OCI-LY3 (cell line): ENCODE measurements around the gene PTPRU.

Experiments used
- H2AFZ ChIP-seq: fragments of 200-600, 300-600 bp; shearing (Covaris generic); 2 replicates; pipeline ENCODE4 v1.6.0; 2014; ENCODE audit warnings: antibody characterized with exemption, low read depth, low read length
- H3K27ac ChIP-seq: fragments of 200-600, 300-600 bp; sonication (generic); 2 replicates; pipeline ENCODE4 v1.5.1; 2014; ENCODE audit warnings: mild to moderate bottlenecking, low read length, moderate library complexity, mixed read lengths
- H3K27me3 ChIP-seq: fragments of 200-600, 300-600 bp; sonication (generic); 2 replicates; pipeline ENCODE4 v1.6.1; 2014; ENCODE audit warnings: low read depth, low read length, mixed read lengths
- H3K36me3 ChIP-seq: fragments of 200-600, 300-600 bp; sonication (generic); replicated peaks from 2 replicates; pipeline ENCODE3; 2014; ENCODE audit warnings: low read depth, low read length, mixed read lengths
- H3K4me1 ChIP-seq: fragments of 300-600, 200-600 bp; sonication (generic); 2 replicates; pipeline ENCODE4 v1.6.1; 2014; ENCODE audit warnings: low read length, mixed read lengths
- H3K4me2 ChIP-seq: fragments of 200-600, 300-600 bp; sonication (generic); 2 replicates; pipeline ENCODE4 v1.6.1; 2014; ENCODE audit warnings: low read length, mixed read lengths
- H3K4me3 ChIP-seq: fragments of 300-600, 200-600 bp; sonication (generic); 2 replicates; pipeline ENCODE4 v1.5.1; 2014; ENCODE audit warnings: antibody characterized with exemption, mild to moderate bottlenecking, low read length, moderate library complexity
- H3K79me2 ChIP-seq: fragments of 300-600, 200-600 bp; shearing (Covaris generic); 2 replicates; pipeline ENCODE4 v1.6.1; 2014; ENCODE audit warnings: mild to moderate bottlenecking, low read length, mixed read lengths
- H3K9ac ChIP-seq: fragments of 300-600, 200-600 bp; shearing (Covaris generic); 2 replicates; pipeline ENCODE4 v1.6.0; 2014; ENCODE audit warnings: mild to moderate bottlenecking, low read length, moderate library complexity
- H3K9me3 ChIP-seq: fragments of 200-600, 300-600 bp; shearing (Covaris generic); 2 replicates; pipeline ENCODE4 v1.6.1; 2014; ENCODE audit warnings: low read length, mixed read lengths; ENCODE audit not compliant: insufficient read depth
- H4K20me1 ChIP-seq: fragments of 200-600, 300-600 bp; sonication (generic); 2 replicates; pipeline ENCODE4 v1.6.1; 2016; ENCODE audit warnings: low read length, mixed read lengths; ENCODE audit not compliant: insufficient read depth
- CTCF ChIP-seq: fragments of 200-600, 300-600 bp; sonication (generic); IDR thresholded peaks from 2 replicates; pipeline ENCODE4 v1.5.1; 2014; ENCODE audit warnings: antibody characterized with exemption, low read length, low read depth
- EZH2phosphoT487 ChIP-seq: fragments of 200-600 bp; shearing (Covaris generic); IDR thresholded peaks from 2 replicates; pipeline ENCODE4 v1.6.1; 2018; ENCODE audit warnings: antibody characterized with exemption, mixed run types, low read depth

The PTPRU gene

GRCh38 chr1:29208442-29208841, 27.9 kb upstream of the PTPRU start:
- Histone ChIP-seq H3K79me2 (no peaks in the 10 kb centered on the region), H2AFZ (no peak overlapping the region), H3K36me3 (peaks cover 6% of the 10 kb centered on the region), H3K4me3 (no peak overlapping the region), H3K9me3 (no peaks in the 10 kb centered on the region), H3K4me2 (no peak overlapping the region), H3K27ac (no peak overlapping the region), H3K4me1 (peaks cover 17% of the 10 kb centered on the region), H4K20me1 (no peaks in the 10 kb centered on the region), H3K9ac (no peak overlapping the region), H3K27me3 (no peaks in the 10 kb centered on the region)
- TF ChIP-seq CTCF (no peak), EZH2phosphoT487 (no peak)

DNA sequence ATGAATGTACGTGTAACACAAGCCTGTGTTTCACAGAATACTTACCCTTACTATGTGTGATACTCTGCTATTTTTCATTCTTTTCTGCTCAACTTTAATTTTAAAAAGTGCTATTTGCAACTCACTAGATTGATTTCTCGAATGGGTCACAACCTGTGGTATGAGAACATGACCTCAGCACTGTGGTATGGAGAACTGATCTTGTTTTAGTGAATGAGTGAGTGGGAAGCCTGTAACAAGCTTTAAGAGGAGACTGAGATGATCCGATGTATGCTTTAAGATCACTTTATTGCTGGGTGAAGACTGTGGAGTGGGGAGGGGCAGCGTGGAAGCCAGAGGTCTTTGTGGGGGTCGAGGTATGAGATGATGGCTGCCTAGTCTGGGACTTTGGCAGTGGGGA, 27.1 kb upstream of the PTPRU start:
- TF ChIP-seq EZH2phosphoT487 (no peak), CTCF (no peak)

DNA sequence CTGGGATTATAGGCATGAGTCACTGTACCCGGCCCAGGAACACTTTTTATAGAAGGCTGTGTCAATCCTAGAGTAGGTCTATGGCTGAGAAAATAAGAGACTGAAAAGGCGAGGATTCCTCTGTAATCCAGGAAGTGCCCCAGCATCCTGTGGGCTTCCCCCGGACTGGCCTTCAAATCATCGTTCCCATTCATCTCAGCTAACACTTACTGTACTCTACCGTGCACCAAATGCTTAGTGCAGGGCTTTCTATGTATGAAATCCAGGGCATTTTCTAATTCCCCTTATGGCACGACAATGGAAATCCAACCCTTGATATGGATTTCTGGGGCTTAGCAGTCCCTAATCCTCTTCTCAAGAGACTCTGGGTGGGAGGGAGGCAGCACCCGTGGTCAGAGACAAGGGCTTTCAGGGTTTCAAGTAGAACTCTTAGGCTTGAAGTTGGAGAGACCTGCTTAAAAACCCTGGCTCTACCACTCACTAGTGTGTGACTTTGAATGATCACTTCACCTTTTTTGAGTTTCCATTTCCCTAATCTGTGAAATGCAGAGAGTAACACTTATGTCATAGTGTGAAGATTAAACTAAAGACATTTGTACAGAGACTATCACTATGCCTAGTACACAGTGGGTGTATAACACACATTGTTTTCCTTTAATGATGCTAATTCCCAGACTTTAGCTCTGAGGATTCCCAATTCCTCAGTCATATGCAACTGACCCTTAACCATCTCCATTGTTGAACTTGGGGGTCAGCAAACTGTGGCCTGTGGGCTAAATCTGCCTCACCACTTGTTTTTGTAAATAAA, 25.8 kb upstream of the PTPRU start:
- Histone ChIP-seq H4K20me1 (no peaks in the 10 kb centered on the region), H3K4me1 (peaks cover 17% of the 10 kb centered on the region), H3K9me3 (no peaks in the 10 kb centered on the region), H3K27ac (peak overlapping the region; percentile 86), H2AFZ (no peak overlapping the region), H3K27me3 (no peaks in the 10 kb centered on the region), H3K79me2 (no peaks in the 10 kb centered on the region), H3K36me3 (peaks cover 6% of the 10 kb centered on the region), H3K9ac (peak overlapping the region; percentile 44), H3K4me3 (peak overlapping the region; percentile 27), H3K4me2 (peak overlapping the region; percentile 75)
- no peak for TF ChIP-seq EZH2phosphoT487
- no peak for TF ChIP-seq CTCF

More for the DNA sequence above, 27.1 kb upstream of the PTPRU start:
- peaks cover 17% of the 10 kb centered on the region for H3K4me1 ChIP-seq
- no peak overlapping the region for H3K27ac ChIP-seq
- H3K27me3 ChIP-seq, result no peaks in the 10 kb centered on the region
- no peaks in the 10 kb centered on the region for H3K9me3 ChIP-seq
- peaks cover 6% of the 10 kb centered on the region for H3K36me3 ChIP-seq
- H2AFZ ChIP-seq, result no peak overlapping the region
- no peaks in the 10 kb centered on the region for H4K20me1 ChIP-seq
- H3K79me2 ChIP-seq, result no peaks in the 10 kb centered on the region
- no peak overlapping the region for H3K9ac ChIP-seq
- H3K4me3 ChIP-seq, result no peak overlapping the region
- H3K4me2 ChIP-seq, result no peak overlapping the region

GRCh38 chr1:29211086-29212030, 25.0 kb upstream of the PTPRU start:
- no peaks in the 10 kb centered on the region for H3K9me3 ChIP-seq
- H3K27me3 ChIP-seq, result no peaks in the 10 kb centered on the region
- no peak overlapping the region for H2AFZ ChIP-seq
- H4K20me1 ChIP-seq, result no peaks in the 10 kb centered on the region
- H3K9ac ChIP-seq, result no peak overlapping the region
- H3K4me1 ChIP-seq, result peaks cover 17% of the 10 kb centered on the region
- H3K4me2 ChIP-seq, result peak overlapping the region; percentile 75
- peak overlapping the region; percentile 86 for H3K27ac ChIP-seq
- H3K79me2 ChIP-seq, result no peaks in the 10 kb centered on the region
- TF ChIP-seq CTCF, result no peak
- no peak for TF ChIP-seq EZH2phosphoT487
- peaks cover 6% of the 10 kb centered on the region for H3K36me3 ChIP-seq
- H3K4me3 ChIP-seq, result no peak overlapping the region
